Suppressor macrophage (primary cell): ENCODE results near the gene SLC9A4.

ENCODE experiments used
- DNase-seq, 4 experiments: peaks; one replicate each; pipeline ENCODE4 v3.0.0-alpha.2; 2020 to 2022
- total RNA-seq, 17 experiments: gene quantifications; one replicate each; lab custom pipeline; 2026; ENCODE audit warnings: mixed read lengths in 6 of 17, inconsistent platforms in 3 of 17; lab: John Stamatoyannopoulos, UW

The SLC9A4 gene, protein sequence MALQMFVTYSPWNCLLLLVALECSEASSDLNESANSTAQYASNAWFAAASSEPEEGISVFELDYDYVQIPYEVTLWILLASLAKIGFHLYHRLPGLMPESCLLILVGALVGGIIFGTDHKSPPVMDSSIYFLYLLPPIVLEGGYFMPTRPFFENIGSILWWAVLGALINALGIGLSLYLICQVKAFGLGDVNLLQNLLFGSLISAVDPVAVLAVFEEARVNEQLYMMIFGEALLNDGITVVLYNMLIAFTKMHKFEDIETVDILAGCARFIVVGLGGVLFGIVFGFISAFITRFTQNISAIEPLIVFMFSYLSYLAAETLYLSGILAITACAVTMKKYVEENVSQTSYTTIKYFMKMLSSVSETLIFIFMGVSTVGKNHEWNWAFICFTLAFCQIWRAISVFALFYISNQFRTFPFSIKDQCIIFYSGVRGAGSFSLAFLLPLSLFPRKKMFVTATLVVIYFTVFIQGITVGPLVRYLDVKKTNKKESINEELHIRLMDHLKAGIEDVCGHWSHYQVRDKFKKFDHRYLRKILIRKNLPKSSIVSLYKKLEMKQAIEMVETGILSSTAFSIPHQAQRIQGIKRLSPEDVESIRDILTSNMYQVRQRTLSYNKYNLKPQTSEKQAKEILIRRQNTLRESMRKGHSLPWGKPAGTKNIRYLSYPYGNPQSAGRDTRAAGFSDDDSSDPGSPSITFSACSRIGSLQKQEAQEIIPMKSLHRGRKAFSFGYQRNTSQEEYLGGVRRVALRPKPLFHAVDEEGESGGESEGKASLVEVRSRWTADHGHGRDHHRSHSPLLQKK
- total RNA-seq = 0 to 3.1 (median 0) reads per million in 17 experiments

DNA sequence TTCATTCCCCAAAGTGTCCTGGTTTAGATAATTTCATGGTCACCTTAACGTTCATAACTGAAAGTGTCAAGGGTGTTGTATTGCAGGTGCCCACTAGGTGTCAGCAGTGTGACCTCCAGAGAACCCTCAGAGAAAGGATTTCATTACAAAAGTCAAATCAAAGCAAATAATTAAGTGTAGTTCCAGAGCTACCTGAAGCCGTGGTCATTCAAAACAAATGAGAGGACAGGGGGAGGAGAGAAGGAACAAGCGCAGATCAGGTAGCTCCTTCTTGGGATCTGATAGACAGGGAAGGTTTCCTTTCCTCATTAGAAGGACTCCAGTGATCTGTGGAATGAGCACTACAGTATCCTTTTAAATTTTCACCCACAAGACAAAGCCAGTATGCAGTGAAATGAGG, at the start of gene SLC9A4:
Gene SLC9A4, plus strand, starts transcription at position 207 of the 400 bp plus-strand sequence. CDS start 534 bp downstream, outside the sequence.
- peak; percentile 50 to 72 (median 64) for DNase-seq

DNA sequence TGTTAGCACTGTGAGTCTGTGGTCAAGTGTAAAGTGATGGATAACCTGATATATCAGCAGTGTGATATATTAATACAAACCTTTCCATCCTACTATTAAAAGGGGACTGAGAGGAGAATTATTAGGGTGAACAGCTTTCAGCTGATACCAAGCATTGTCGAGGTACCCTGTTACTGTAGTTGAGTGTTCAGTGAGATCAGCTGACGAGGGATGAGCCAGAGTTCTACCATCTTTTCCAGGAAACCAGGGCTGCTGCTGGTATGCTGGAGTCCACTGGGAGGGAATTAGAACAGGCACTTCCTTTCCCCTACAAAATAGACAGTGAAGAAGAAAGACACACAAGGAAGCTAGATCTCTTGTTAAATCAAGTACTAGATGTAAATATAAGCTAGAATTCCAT, 49.7 kb upstream of the SLC9A4 start:
- DNase-seq = no peak

DNA sequence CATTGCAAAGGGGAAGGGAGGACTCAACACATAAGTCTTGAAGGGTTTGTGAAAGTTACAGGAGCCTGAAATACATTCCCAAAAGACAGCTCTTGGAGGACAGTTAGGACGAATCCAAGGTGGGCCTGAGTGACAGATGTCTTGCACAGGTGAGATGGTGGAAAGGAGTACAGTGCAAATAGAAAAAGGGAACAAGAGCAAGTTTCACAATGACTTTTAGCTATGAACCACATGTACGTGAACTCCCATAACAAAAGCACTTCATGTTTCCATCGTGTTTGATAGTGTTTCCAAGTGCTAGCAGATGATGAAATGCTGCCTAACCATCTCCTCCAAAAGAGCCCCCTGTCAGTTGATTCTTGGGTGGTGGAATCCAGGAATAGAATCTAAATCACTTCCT, 48.3 kb upstream of the SLC9A4 start:
- peak in 2 of 4 experiments; percentile 23 to 27 for DNase-seq

DNA sequence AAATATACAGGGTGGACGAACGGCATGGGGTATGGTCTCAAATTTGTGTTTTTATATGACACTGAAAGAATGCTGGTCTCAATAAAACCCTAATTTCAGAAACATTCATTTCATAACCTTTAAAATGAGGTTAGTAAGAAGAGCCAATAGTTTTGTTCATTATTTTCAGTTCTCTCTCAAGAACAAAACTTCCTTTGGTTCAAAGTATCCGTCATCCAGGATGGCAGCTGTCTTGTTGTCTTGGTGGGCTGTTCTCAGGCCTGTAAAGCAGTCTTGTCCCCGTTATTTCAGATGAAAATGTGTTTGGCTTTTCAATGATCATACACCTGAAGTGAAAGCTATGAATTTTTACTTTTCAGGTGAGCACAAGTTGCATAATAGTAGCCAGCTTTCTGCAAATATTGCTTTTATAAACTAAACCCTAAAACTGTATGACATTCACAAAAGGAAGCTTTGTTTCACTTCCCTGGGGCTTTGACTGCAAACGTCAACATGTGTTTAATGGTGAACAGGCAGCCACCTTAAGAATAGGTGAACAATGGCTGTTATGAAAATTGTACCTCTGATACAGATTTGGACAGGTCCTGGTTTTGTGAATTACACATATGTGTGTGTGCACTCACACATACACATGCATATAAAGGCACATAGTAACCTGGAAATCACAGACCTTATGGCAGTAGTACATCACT, 47.4 kb upstream of the SLC9A4 start:
- DNase-seq = no peak

DNA sequence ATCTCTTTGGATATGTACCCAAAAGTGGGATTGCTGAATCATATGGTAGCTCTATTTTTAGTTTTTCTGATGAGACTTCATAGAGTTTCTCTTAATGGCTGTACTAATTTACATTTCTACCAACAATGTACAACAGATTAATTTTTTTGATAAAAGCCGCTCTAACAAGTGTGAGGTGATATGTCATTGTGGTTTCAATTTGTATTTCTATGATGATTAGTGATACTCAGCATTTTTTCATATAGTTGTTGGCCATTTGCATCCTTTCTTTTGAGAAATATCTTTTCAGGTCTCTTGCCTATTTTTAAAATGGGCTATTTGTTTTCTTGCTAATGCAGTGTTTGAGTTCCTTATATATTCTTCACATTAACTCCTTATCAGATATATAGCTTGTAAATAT, 45.8 kb upstream of the SLC9A4 start:
- DNase-seq = no peak

DNA sequence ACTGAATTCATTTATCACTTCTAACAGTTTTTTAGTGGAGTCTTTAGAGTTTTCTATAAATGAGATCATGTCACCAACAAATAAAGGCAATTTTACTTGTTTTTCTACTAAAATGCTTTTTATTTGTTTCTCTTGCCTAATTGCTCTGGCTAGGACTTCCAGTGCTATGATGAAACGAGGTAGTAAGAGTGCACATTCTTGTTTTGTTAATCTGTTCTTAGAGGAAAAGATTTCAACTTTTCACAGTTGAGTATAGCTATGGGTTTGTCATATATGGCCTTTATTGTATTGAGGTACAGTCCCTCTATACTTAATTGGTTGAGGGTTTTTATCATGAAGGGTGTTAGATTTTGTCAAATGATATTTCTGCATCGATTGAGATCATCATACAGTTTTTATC, 44.5 kb upstream of the SLC9A4 start:
- no peak for DNase-seq

DNA sequence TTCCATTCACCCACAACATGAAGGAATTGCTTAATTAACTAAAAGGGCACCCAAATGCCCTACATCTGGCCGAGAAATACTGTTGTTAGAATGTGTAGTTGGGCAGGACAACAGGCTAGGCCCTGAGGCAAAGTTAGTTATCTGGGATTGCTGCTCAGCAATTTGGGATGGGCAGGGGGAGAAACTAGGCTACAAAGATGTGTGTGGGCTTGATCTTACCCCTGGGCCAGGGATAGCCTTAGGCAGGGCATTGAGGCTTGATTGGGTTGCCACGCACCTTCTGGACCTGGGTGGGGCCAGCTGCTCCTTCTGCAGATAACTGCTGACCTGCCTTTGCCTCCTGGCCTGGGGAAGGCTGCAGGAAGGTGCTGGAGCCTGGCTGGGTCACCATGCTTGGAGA, 40.6 kb upstream of the SLC9A4 start:
- no peak for DNase-seq

DNA sequence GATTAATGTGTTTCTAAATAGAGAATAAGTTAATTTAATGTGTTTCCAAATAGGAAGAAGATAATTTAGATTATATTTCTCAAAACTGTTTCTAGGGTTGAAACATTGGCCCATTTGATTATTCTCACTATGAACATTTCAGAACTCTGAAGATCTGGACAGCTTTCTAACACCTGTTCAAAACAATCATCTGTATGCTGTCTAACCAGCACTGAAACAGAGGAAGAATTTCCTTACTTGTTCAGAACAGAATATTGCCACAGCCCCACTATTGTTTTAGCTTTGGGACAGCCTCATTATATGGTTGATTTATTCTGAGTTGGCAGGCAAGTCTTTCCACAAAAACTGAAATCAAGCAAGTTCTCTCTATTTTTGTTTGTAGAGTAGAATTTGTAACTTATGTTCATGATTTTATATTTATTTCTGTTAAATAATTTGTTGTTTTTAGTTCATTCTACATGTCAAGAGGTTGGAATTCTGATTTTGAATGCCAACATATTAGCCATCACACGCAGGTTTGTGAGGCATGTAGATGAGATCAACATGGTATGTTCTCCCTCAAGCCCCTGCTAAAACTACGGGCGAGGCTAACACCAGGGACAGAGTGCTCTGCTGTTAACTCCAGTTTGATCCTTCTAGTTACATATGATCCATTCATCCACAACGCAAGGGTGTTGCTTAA, 38.9 kb upstream of the SLC9A4 start:
- no peak for DNase-seq

DNA sequence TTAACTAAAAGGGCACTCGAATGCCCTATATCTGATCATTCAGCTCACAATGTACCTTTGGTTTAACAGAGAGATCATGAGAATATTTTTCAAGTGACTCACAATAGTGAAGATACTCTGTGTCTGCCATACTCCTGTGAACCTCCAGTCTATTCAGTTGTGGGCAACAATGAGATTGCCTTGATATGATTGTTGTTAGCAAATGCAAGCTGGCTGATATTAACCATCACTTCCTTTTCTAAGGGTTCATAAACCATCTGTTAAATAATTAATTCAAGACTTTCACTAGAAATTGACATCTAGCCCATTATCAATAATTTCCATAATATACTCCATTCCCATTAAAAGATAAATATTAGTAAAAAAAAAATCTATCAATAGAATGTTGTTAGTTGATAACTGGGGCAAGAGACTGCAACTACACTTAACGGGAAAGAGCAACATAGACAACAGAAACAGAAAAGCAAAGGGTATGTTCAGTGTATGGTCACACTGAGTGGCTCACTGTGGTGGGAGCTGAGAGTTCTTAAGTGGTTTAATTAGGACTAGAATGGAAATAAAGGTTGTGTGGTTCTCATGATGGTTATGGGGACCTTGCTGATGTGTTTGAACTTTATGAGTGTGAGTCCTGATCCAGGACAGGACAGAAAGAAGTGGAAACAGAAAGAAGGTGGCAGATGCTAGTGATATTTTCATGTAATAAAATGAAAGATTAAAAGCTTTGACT, 38.2 kb upstream of the SLC9A4 start:
- DNase-seq = no peak

DNA sequence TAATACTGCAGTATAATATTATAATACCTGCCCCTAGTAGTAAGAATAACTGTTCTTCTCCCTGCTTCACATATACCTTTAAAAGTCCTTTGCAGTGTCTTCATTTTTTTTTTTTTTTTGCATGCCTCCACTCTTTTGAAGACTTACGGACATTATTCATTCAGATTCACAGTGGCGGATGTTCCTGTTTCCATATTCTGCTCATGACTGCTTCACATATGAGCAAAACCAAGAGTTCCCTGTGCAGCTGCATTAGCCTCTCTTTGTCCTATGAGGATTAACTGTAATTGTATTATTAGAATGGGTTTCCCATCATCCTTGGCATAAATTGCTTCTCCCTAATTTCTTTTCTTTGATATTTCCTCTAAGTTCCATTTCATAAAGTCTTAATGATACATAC, 37.3 kb upstream of the SLC9A4 start:
- peak; percentile 11 to 58 (median 38) for DNase-seq

DNA sequence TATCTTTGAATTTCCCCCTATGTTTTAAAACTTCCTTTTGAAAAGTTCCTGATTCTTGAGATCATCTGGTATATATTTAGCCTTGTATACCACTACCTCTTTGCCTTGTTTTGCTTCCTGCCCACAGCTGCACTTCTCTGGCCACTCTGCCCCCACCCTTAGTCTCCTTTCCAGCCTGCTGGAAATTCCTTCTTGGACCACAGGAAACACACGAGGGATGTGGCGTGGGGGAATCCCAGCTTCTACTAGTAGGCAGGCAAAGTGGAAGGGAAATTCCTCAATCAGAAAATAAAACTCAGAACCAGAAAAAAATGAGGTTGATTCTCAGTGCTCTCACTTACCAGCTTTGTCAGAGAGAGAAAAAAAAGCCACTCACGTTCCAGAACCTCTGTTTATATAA, 36.7 kb upstream of the SLC9A4 start:
- peak; percentile 15 to 59 (median 38) for DNase-seq

DNA sequence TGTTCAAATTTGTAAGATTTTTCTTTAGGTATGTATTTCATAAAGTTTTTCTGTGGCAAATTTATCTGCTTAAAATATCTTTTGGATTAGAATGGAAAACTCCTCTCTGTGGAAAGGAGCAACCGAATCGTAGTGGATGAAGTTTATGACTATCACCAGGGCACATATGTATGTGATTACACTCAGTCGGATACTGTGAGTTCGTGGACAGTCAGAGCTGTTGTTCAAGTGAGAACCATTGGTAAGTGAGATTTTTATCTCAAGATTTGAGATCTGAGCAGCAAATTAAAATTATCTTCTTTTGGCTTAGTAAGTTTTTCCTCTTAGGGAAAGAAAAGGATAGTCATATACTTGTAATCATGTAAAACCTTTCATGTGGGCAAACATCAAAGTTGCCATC, 35.9 kb upstream of the SLC9A4 start:
- no peak for DNase-seq

DNA sequence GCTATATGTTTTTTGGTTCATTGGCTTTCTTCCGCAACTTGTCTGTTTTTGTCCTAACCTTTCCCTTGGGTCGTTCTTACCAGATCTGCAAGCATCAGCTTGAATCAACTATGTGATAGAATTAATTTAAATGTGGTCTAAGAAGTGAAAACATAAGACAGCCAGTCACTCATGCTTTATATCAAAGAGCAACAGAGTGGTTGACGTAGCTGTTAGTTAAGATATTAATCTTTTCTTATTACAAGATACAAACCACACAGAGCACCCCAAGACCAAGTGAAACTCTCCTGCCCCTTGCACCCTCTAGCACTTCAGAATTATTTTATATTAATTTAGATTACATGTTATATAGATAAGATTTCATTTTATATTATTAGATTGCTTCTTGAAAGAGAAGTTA, 34.9 kb upstream of the SLC9A4 start:
- no peak for DNase-seq

DNA sequence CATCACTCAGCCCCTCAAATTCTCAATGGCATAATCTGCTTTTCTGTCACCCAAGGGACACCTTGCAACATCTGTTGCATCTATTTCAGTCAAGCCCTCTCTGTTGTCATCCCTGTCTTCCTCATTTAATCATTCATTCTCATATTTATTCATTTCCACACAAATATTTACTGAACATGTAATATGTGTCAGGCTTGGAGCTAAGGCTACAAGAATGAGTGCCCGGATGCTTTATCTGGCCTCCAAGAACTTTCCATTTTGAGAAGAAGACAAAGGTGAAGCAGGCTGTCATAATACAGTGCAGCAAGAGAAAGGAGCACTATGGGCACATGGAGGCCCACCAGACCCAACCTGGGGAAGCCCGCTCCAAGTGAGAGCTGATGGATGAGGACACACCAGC, 34.4 kb upstream of the SLC9A4 start:
- no peak for DNase-seq

DNA sequence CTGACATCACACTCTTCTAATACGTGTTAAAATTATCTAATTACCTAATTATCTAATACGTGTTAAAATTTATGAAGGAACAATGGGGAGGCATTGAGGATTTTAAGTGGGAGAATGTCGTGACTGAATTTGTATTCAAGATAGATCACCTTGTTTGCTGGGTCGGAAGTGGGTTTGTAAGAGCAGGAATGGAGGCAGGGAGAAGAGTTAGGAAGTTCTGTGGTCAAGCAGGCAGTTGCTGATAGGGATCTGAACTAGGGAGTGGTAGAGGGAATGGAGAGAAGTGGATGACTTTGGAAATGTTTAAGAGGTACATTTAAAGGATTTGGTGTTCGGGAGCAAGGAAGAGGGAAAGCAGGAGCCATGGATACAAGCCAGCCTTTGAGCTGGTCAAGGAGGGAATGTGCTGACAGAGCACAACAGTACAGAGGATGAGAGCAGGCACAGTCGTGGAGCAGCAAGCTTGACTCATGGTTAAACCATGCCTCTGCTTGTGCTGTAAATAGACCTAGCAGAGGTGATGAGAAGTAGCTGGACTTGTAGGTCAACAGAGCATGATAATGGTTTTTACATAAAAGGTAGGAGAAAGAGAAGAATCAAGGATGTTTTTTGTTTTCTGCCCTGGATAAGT, 33.8 kb upstream of the SLC9A4 start:
- no peak for DNase-seq

DNA sequence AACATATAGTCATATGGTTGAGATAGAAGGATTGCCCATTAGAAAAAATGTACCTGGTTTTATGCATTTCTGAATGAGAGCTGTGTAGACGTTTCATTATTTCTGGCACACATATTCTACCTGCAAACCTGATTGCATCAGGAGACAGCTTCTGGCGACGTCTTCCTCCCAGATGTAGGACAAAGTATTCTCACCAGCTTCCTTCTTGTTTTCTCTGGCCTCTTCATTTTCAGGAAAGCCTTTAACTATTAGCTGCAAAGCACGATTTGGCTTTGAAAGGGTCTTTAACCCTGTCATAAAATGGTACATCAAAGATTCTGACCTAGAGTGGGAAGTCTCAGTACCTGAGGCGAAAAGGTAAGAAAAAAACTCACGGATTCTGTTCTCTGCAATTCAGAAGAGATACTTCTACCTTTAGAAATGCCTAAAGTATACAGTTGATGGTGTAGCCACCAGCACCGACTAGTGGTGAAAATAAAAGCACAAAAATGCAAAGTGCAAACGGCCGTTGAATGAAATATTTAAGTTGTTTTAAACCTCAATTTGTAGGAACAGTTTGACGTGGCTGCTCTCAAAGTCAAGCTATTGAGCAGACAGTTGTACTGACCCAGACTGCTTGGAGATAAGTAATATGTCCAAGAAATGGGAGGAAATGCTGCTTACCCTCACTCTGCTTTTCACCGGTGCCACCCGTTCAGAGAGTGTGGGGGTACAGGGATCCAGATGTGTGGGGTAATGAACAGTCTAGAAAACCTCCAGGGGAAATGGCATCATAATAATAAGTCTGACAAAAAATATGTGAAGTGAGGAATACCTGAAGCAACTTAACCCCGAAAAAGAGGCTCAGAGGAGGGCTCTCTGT, 29.8 kb upstream of the SLC9A4 start:
- peak; percentile 46 to 72 (median 63) for DNase-seq

DNA sequence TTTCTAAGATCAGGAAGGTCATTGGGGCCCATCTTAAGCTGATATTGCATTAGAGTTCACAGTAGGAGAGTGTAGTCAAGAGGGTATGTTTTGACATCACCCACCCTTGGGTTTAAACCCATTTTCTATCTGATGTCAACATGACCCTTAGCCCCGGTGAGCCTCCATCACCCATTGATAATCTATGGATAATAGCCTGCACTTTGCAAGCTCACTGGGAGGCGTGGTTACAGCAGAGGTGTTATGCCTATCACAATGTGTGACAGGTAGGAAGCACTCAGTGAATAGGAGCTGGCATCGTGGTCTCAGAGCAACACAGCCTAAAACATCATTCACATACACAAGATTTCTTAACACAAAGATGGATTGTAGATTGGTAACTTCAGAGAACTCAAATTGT, 28.8 kb upstream of the SLC9A4 start:
- no peak for DNase-seq

DNA sequence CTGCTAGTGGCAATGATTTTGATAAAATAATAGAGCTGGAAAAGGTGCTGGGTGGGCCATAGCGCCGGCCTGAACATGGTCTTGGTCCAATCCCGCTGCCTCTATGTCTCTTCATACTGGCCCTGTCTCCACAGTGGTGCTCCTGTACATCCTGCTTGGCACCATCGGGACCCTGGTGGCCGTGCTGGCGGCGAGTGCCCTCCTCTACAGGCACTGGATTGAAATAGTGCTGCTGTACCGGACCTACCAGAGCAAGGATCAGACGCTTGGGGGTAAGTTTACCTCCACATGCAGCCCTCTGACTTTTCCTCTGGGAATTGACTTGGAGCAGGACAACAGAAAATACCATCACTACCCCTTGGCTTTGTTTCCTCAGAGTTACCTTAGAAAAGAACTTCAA, 26.1 kb upstream of the SLC9A4 start:
- DNase-seq = no peak

DNA sequence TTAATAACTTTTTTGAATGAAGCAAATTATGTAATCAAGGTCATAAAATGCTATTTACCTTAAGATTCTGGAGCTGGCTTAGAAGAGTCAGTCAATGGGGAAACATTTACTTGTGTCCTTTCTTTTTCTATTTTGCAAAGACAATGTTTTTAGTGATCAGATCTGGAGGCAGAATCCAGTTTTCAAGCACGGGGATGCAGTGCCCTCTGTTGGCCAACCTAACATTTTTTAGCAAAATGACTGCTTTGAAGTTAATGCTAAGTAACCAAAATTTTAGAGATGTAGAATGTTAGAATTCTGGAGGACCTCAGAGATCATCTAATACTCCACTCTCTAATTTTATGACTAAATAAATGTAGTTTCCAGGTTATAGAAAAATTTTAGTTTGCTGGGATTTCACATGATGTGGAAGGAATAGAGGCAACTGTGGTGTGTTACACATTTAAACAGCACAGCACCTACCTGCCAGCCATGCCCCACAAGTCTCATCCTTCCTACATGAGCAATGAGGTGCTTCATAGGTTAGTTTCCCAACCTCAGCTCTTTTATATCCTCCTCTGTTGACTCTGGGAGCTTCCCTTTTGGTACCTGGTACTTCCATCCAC, 23.6 kb upstream of the SLC9A4 start:
- DNase-seq = peak; percentile 61 to 74 (median 71)

DNA sequence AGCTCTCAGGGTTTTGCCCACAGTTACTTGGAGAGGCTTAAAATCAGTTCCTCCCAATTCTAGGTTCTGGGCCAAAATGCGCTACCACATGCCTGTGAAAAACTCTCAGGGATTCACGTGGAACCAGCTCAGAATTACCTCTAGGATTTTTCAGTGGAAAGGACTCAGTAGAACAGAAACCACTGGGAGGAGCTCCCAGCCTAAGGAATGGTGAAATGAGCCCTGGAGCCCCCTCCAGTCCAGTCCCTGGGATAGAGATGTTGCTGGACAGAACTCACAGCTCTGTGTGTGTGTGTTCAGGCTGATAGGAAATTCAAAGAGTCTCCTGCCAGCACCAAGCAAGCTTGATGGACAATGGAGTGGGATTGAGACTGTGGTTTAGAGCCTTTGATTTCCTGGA, 21.1 kb upstream of the SLC9A4 start:
- no peak for DNase-seq
